ENCODE results near the gene NAP1L5. TPM values are rescaled to one million over a fixed set of nuclear protein-coding genes. Genes with fewer than 3 reads are reported as not detected.
A peak's percentile ranks its signal among the peaks of the same experiment; 100 is the strongest.

The NAP1L5 gene
- total RNA-seq, 2 donors from 2014 or later: 6.0 to 6.2 TPM

- no peak for TF ChIP-seq CTCF (IDR thresholded peaks at IDR 0.05)
- H3K36me3 ChIP-seq: peaks cover 26% of the 10 kb centered on the region
Measured at GRCh38 chr4:88730811-88731210, 33.2 kb upstream of the NAP1L5 start.

GRCh38 chr4:88729146-88729760 is 31.6 kb upstream of the NAP1L5 start:
- no peak for ATAC-seq (ENCODE audit: insufficient number of reproducible peaks, low FRiP score, low read depth)
- peaks cover 0 to 28% of the 10 kb centered on the region in 2 donors for H3K4me1 ChIP-seq (ENCODE audit: control insufficient read depth in 1 of 2, low read depth in 2 of 2)
- no peaks in the 10 kb centered on the region for H3K27me3 ChIP-seq (replicated peaks; ENCODE audit: insufficient read depth)
- peaks cover 37% of the 10 kb centered on the region for H3K36me3 ChIP-seq
- no peak for TF ChIP-seq CTCF (IDR thresholded peaks at IDR 0.05)
- H3K4me3 ChIP-seq: no peak overlapping the region
- no peaks in the 10 kb centered on the region for H3K9me3 ChIP-seq
- H3K27ac ChIP-seq: no peak overlapping the region
- no peak for DNase-seq (ENCODE audit: low spot score)

More at GRCh38 chr4:88730811-88731210, 33.2 kb upstream of the NAP1L5 start:
- Histone ChIP-seq H3K4me3 (no peak overlapping the region), H3K27me3 (replicated peaks; ENCODE audit: insufficient read depth) (no peaks in the 10 kb centered on the region), H3K27ac (no peak overlapping the region), H3K9me3 (no peaks in the 10 kb centered on the region), H3K4me1 (ENCODE audit: control insufficient read depth in 1 of 2, low read depth in 2 of 2) (peaks cover 14 to 35% of the 10 kb centered on the region in 2 donors)
- DNase-seq (ENCODE audit: low spot score) (no peak), ATAC-seq (ENCODE audit: insufficient number of reproducible peaks, low FRiP score, low read depth) (no peak)

GRCh38 chr4:88728146-88728545 is 30.5 kb upstream of the NAP1L5 start:
- no peak overlapping the region for H3K27ac ChIP-seq
- no peak for TF ChIP-seq CTCF (IDR thresholded peaks at IDR 0.05)
- no peaks in the 10 kb centered on the region for H3K9me3 ChIP-seq
- DNase-seq (ENCODE audit: low spot score) (no peak), ATAC-seq (ENCODE audit: insufficient number of reproducible peaks, low FRiP score, low read depth) (peak; percentile 44)
- H3K36me3 ChIP-seq: peaks cover 37% of the 10 kb centered on the region
- no peaks in the 10 kb centered on the region for H3K27me3 ChIP-seq (replicated peaks; ENCODE audit: insufficient read depth)
- H3K4me1 ChIP-seq (ENCODE audit: control insufficient read depth in 1 of 2, low read depth in 2 of 2): peaks cover 0 to 31% of the 10 kb centered on the region in 2 donors
- no peak overlapping the region for H3K4me3 ChIP-seq

GRCh38 chr4:88725986-88726385 is 28.4 kb upstream of the NAP1L5 start:
- no peak overlapping the region for H3K4me3 ChIP-seq
- no peak for DNase-seq (ENCODE audit: low spot score)
- H3K4me1 ChIP-seq (ENCODE audit: control insufficient read depth in 1 of 2, low read depth in 2 of 2): peaks cover 14 to 52% of the 10 kb centered on the region in 2 donors
- no peak for ATAC-seq (ENCODE audit: insufficient number of reproducible peaks, low FRiP score, low read depth)
- H3K9me3 ChIP-seq: no peaks in the 10 kb centered on the region
- peaks cover 36% of the 10 kb centered on the region for H3K36me3 ChIP-seq
- no peaks in the 10 kb centered on the region for H3K27me3 ChIP-seq (replicated peaks; ENCODE audit: insufficient read depth)
- TF ChIP-seq CTCF (IDR thresholded peaks at IDR 0.05): no peak
- no peak overlapping the region for H3K27ac ChIP-seq

- H3K4me1 ChIP-seq (ENCODE audit: control insufficient read depth in 1 of 2, low read depth in 2 of 2): peaks cover 22 to 61% of the 10 kb centered on the region in 2 donors
- TF ChIP-seq CTCF (IDR thresholded peaks at IDR 0.05): no peak
- no peak overlapping the region for H3K27ac ChIP-seq
- peaks cover 27% of the 10 kb centered on the region for H3K36me3 ChIP-seq
- no peak overlapping the region for H3K4me3 ChIP-seq
- DNase-seq (ENCODE audit: low spot score) (no peak), ATAC-seq (ENCODE audit: insufficient number of reproducible peaks, low FRiP score, low read depth) (no peak)
- no peaks in the 10 kb centered on the region for H3K27me3 ChIP-seq (replicated peaks; ENCODE audit: insufficient read depth)
- no peaks in the 10 kb centered on the region for H3K9me3 ChIP-seq
Measured at GRCh38 chr4:88725143-88725542, 27.5 kb upstream of the NAP1L5 start.

All from thoracic aorta (tissue), 2 donors.